Measurements from ENCODE around the gene IQCM. TPM values are rescaled to one million over a fixed set of nuclear protein-coding genes. Genes with fewer than 3 reads are reported as not detected.

Gene IQCM
- total RNA-seq, 4 donors from 2014 or later, result not detected

GRCh38 chr4:149441338-149441737, 374.3 kb downstream of the IQCM start:
- TF ChIP-seq, protein P1, sequence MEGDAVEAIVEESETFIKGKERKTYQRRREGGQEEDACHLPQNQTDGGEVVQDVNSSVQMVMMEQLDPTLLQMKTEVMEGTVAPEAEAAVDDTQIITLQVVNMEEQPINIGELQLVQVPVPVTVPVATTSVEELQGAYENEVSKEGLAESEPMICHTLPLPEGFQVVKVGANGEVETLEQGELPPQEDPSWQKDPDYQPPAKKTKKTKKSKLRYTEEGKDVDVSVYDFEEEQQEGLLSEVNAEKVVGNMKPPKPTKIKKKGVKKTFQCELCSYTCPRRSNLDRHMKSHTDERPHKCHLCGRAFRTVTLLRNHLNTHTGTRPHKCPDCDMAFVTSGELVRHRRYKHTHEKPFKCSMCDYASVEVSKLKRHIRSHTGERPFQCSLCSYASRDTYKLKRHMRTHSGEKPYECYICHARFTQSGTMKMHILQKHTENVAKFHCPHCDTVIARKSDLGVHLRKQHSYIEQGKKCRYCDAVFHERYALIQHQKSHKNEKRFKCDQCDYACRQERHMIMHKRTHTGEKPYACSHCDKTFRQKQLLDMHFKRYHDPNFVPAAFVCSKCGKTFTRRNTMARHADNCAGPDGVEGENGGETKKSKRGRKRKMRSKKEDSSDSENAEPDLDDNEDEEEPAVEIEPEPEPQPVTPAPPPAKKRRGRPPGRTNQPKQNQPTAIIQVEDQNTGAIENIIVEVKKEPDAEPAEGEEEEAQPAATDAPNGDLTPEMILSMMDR (IDR thresholded peaks at IDR 0.05; ENCODE audit: low read depth), result no peak

GRCh38 chr4:149426461-149426860, 389.2 kb downstream of the IQCM start:
- TF ChIP-seq, protein P1 (IDR thresholded peaks at IDR 0.05; ENCODE audit: low read depth), result no peak

- TF ChIP-seq, protein P1 (IDR thresholded peaks at IDR 0.05; ENCODE audit: low read depth), result no peak
Measured at GRCh38 chr4:149409555-149409962, 406.1 kb downstream of the IQCM start.

DNA sequence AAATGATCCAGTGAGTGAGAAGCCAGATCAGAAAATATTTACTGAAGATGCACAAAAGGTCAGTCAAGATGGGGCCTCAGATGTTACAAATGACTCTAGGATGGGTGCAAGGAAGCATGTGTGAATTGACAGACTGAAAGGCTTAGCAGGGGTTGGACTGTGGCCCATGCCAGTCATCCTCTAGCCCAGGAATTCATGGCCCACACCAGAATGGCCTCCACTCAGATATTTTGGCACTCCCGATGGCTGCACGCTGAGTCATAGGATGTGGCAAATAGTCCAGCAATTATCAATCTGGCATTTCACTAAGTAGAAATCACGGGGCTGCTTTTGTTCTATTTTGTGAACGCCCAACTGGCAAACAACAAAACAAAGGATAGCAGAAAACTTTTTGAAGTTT, 406.5 kb downstream of the IQCM start:
- TF ChIP-seq, protein P1 (IDR thresholded peaks at IDR 0.05; ENCODE audit: low read depth), result no peak

DNA sequence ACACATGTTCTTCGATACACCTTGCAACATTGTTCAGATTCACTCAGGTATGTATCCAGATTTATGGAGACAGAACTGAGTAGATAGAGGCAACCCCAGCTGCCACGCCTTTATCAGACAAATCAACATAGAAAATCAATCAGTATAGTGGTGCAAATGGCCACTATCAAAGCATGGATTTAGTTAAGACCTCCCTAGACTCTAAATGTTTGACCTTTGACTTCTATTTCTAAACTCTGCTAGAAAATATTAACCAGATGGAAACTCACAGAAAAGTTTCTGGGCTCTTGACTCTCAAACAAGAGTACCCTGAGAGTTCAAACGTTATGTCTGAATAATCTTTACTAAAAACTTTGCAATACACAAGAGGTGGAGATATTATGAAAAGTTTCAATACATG, 411.5 kb downstream of the IQCM start:
- TF ChIP-seq, protein P1 (IDR thresholded peaks at IDR 0.05; ENCODE audit: low read depth), result no peak

GRCh38 chr4:149403081-149403480, 412.6 kb downstream of the IQCM start:
- TF ChIP-seq, protein P1 (IDR thresholded peaks at IDR 0.05; ENCODE audit: low read depth), result no peak

DNA sequence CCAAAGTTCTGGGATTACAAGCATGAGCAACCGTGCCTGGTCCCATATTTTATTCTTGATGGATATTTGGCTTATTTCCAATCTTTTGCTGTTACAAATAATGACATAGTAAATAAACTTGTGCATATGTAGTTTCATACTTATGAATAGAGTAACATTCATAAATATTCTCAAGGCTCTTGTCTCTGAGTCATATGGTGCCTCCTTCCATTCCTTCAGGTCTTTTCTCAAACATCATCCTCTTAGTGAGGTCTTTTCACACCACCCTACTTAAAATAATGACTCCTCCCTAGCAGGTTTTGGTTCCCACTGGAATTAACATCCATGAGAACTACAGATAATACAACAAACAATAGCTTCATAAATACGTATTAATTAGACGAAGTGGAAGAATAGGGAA, 416.6 kb downstream of the IQCM start:
- TF ChIP-seq, protein P1 (IDR thresholded peaks at IDR 0.05; ENCODE audit: low read depth), result no peak
